ENCODE results near the gene PRKAR1A. TPM values are rescaled to one million over a fixed set of nuclear protein-coding genes. Genes with fewer than 3 reads are reported as not detected.
A peak's percentile ranks its signal among the peaks of the same experiment; 100 is the strongest.
"Not testable (repeated sequence)": the region's sequence is repeated elsewhere in the genome, so short reads cannot be mapped to it uniquely, and the experiment has no call there.

Gene PRKAR1A
- polyA plus RNA-seq, 5 donors = 269 to 376 (median 352) TPM

GRCh38 chr17:68509141-68510057 is 2.8 kb upstream of the PRKAR1A start:
- peak; percentile 42 to 45 for DNase-seq

DNA sequence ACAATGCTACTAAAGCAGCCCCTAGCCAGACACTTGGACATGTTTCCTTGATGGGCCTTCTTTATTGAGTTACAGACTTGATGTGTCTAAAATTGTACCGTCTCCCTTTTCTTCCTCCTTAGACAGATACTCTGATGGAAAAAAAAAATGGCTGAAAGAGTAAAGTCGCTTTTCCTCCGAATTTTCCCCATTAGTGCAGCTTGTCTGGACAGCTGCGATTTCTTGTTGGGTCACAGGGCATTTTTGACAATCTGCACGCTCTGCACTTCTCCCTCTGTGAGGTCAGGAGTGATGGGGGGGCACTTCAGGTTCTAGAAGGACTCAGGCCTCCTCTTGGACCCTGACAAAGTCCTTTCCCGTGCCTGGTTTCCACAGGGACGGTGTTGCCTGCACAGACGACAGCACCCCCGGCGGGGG is 968 bp upstream of the PRKAR1A start:
- no peak for DNase-seq

- peak; percentile 88 to 89 for DNase-seq
These were observed 471 bp upstream of the PRKAR1A start for GRCh38 chr17:68511671-68512246.

DNA sequence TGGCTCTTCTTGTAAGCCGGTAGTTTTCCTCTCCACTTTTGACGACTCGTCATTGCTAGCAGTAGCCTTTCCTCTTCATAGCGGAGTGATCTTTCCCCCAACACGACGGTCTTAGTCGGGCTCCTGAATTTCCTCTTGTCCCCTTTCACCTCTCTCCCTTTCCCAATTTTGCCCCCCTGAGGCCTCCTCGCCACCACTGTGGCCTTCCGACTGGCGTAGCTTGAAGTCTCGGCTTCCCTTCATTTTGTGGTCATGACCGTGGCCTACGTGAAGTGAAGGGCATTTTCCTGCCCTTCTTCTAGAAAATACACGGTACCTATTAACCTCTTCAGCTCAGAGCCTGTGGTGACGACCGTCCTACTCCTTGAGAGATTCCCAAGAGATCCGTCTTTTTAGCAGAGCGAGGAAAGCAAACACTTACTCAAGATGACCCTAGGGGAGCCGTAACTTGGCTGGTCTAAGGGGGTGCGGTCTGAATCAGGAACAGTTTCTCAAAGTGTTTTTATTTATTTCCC is 787 bp downstream of the PRKAR1A start:
- peak; percentile 60 to 61 for DNase-seq

DNA sequence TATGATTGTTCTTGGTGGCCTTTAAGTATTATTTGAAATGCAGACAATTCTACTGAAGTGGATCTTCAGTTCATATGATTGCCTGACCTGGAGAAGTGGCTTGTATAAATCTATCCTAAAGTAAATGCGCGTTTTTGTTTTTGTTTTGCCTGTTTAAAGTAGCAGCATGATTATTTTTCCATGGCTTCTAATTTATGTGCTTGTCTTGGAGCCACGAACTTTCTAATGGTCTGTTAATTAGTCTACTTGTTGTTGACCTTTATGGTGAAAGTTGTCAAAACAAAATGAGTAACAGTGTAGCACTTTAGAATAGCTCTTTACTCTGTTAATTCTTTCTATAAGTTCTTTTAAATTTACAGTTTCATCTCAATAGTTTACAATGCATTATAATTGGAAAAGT is 1.7 kb downstream of the PRKAR1A start:
- no peak for DNase-seq

- DNase-seq = no peak
These were observed 2.8 kb downstream of the PRKAR1A start for GRCh38 chr17:68514831-68515635.

- no peak for DNase-seq
These were observed 4.5 kb downstream of the PRKAR1A start for GRCh38 chr17:68516732-68517131.

DNA sequence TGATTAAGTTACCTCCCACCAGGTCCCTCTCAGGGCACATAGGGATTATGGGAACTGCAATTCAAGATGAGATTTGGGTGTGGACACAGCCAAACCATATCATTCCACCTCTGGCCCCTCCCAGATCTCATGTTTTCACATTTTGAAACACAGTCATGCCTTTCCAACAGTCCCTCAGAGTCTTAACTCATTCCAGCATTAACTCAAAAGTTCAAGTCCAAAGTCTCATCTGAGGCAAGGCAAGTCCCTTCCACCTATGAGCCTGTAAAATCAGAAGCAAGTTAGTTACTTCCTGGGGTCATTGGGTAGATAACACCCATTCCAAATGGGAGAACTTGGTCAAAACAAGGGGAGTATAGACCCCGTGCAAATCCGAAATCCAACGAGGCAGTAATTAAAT is 5.4 kb downstream of the PRKAR1A start:
- DNase-seq = not testable (repeated sequence)

- DNase-seq = no peak
These were observed 6.0 kb downstream of the PRKAR1A start for GRCh38 chr17:68518063-68518815.

DNA sequence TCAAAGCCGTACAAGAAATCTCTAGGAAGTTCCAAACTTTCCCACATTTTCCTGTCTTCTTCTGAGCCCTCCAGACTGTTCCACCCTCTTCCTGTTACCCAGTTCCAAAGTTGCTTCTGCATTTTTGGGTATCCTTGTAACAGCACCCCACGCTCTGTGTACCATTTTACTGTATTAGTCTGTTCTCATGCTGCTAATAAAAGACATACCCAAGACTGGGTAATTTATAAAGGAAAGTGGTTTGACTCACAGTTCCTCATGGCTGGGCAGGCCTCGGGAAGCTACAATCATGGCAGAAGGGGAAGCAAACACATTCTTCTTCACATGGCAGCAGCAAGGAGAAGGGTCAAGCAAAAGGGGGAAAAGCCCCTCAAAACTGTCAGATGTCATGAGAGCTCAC is 6.8 kb downstream of the PRKAR1A start:
- not testable (repeated sequence) for DNase-seq

- DNase-seq = no peak
These were observed 7.7 kb downstream of the PRKAR1A start for GRCh38 chr17:68519911-68520310.

DNA sequence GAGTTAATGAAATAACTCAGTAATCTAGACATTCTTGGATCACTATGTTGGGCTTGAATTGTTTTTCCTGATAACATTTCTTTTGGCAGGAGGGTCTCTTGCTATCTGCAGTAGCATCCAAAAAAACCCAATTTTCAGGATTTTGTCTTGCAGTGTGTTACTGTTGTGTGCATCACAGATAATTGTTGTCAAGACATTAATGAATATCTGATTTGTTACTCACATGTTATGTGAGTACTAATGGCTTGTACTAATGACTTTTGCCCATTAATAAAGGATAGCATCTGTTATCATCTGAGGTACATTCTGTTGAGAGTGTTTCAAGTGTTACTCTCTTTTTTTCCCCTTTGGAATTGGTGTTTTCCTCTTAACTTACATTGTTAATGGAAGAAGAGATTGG is 10.0 kb downstream of the PRKAR1A start:
- no peak for DNase-seq

DNA sequence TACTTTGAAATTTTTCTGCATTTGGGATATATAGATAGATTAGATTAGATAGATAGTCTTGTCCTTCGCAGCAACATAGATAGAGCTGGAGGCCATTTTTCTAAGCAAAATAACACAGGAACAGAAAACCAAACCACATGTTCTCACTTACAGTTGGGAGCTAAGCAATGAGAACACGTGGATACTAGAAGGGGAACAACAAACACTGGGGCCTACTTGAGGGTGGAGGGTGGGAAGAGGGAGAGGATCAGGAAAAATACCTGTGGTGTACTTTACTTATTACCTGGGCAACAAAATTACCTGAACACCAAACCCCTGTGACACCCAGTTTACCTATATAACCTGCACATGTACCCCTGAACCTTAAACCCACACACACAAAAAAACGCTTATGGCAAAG is 14.3 kb downstream of the PRKAR1A start:
- no peak for DNase-seq

DNA sequence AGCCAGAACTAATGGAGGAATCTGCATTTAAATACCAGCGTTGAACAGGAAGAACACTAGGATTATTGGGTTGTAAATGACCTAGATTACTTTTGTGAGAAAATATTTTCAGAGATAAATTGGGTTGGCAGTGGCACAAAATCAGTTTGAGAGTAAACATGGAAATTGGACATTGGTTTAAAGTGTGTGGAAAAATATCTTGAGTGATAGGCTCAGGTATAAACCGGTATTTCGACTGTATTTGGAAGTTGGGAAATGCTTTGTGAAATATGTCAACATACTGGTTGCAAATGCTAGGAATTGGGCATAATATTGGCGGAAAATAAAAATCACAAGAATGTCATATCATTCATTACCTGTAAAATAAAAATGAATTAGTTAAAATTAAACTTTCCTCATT is 15.1 kb downstream of the PRKAR1A start:
- DNase-seq = no peak

DNA sequence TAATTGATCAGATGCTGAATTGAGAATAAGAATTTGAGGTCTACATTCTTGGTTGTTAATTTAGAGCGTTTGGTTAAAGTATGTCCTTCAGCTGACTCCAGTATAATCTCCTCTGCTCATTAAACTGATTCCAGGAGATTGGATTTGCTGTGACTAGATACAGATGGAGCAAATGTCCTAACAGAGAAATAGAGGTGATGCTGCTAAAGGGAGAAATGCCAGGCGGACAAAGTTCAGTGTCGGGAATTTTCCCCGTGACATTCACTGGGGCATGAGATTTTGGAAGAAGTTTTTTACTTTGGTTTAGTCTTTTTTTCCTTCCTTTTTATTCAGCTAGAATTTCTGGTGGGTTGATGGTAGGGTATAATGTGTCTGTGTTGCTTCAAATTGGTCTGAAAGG is 19.0 kb downstream of the PRKAR1A start:
- DNase-seq = no peak

DNA sequence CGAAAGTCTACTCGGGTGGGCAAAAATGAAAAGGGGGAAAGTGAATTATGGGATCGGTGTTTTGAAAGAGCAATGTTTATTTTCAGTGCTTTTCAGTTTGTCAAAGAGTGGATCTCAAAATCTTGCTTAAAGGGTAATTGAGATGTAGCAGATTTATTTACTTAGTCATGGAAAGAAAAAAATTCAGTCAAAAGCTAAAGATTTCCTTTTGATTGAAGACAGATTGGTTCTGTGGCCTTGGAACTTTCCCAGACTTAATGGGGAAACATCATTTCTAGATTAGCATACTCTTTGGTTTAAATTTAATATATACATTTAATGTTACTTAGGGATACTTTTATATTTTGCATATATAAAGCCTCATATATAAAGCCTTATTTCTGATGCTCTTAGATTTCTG is 20.6 kb downstream of the PRKAR1A start:
- DNase-seq = no peak

- DNase-seq = no peak
These were observed 21.9 kb downstream of the PRKAR1A start for GRCh38 chr17:68533887-68534694.

- no peak for DNase-seq
These were observed 22.5 kb downstream of the PRKAR1A start for GRCh38 chr17:68534695-68535088.

GRCh38 chr17:68535922-68536321 is 23.7 kb downstream of the PRKAR1A start:
- no peak for DNase-seq

Data from right lung (tissue), 5 donors.